A673 (cell line): Measurements from ENCODE around the gene AKR1D1. TPM values are rescaled to one million over a fixed set of nuclear protein-coding genes. Genes with fewer than 3 reads are reported as not detected.
"Not testable (repeated sequence)": the region's sequence is repeated elsewhere in the genome, so short reads cannot be mapped to it uniquely, and the experiment has no call there.

Source experiments
- BruUV-seq: library from RNA; stranded (reverse); fragments of 400-500 nt; replicated peaks from 2 replicates; lab custom pipeline; 2021; lab: Mats Ljungman, UMichigan
- CTCF ChIA-PET: fragments of 300-600 bp; sonication (Branson Sonifier 250); formaldehyde crosslinking; loops from one replicate; lab custom pipeline; 2022; ENCODE audit warnings: antibody characterized with exemption; lab: Charles Lee
- POLR2A ChIA-PET: fragments of 300-600 bp; sonication (Branson Sonifier 250); formaldehyde crosslinking; loops from one replicate; lab custom pipeline; 2022; ENCODE audit warnings: antibody characterized with exemption; ENCODE audit not compliant: low non-redundant PET; lab: Charles Lee
- DNase-seq: peaks from one replicate; pipeline ENCODE4 v3.0.0-alpha.2; 2015; ENCODE audit warnings: low spot score
- H3K27ac ChIP-seq: fragments of 200-600 bp; sonication (generic); 2 replicates; pipeline ENCODE4 v1.5.1; 2016; ENCODE audit warnings: mixed run types, low read depth, mild to moderate bottlenecking, mixed read lengths, antibody characterized with exemption, low read length; ENCODE audit not compliant: poor library complexity, severe bottlenecking
- H3K27me3 ChIP-seq: fragments of 200-600 bp; sonication (generic); replicated peaks from 2 replicates; pipeline ENCODE4 v1.6.1; 2017; ENCODE audit warnings: mixed run types, low read depth, mild to moderate bottlenecking, mixed read lengths, antibody characterized with exemption, low read length; ENCODE audit not compliant: insufficient read depth, poor library complexity
- H3K36me3 ChIP-seq: fragments of 200-600 bp; sonication (generic); 2 replicates; pipeline ENCODE4 v1.6.1; 2016; ENCODE audit warnings: mixed run types, mild to moderate bottlenecking, mixed read lengths, antibody characterized with exemption, low read length; ENCODE audit not compliant: insufficient read depth, poor library complexity, severe bottlenecking
- H3K4me1 ChIP-seq: fragments of 200-600 bp; sonication (generic); 2 replicates; pipeline ENCODE4 v1.6.1; 2017; ENCODE audit warnings: mixed run types, mild to moderate bottlenecking, mixed read lengths, antibody characterized with exemption, low read length; ENCODE audit not compliant: insufficient read depth, poor library complexity, severe bottlenecking
- H3K4me3 ChIP-seq: fragments of 200-600 bp; sonication (generic); 2 replicates; pipeline ENCODE4 v1.5.1; 2016; ENCODE audit warnings: low read depth, mixed run types, mild to moderate bottlenecking, mixed read lengths, low read length; ENCODE audit not compliant: poor library complexity, severe bottlenecking
- H3K9me3 ChIP-seq: fragments of 200-600 bp; sonication (generic); 2 replicates; pipeline ENCODE4 v1.6.1; 2016; ENCODE audit warnings: mixed run types, low read depth, mild to moderate bottlenecking, mixed read lengths, antibody characterized with exemption, low read length; ENCODE audit not compliant: poor library complexity, severe bottlenecking
- CTCF ChIP-seq: fragments of 300-800, 200-600 bp; sonication (generic); conservative IDR thresholded peaks from 2 replicates; pipeline ENCODE4 v1.5.1; 2017; ENCODE audit warnings: low read depth, mild to moderate bottlenecking, antibody characterized with exemption, low read length, moderate library complexity, mixed read lengths
- EZH2 ChIP-seq: fragments of 200-600 bp; sonication (generic); IDR thresholded peaks from 2 replicates; pipeline ENCODE4 v1.6.1; 2017; ENCODE audit warnings: borderline replicate concordance, low read depth, mild to moderate bottlenecking, mixed read lengths, antibody characterized with exemption, low read length; ENCODE audit not compliant: poor library complexity, severe bottlenecking
- intact Hi-C: fragments of 100-400 bp; cut with micrococcal nuclease; formaldehyde crosslinking; loops from one replicate; pipeline ENCODE4 v1.10.0; 2022; ENCODE audit not compliant: unreplicated experiment
- total RNA-seq: library from RNA; stranded (reverse); gene quantifications from 2 replicates; pipeline ENCODE4 v1.2.3, GENCODE V29; 2021

Gene AKR1D1
- total RNA-seq, 1 experiment from 2014 or later, result not detected

DNA sequence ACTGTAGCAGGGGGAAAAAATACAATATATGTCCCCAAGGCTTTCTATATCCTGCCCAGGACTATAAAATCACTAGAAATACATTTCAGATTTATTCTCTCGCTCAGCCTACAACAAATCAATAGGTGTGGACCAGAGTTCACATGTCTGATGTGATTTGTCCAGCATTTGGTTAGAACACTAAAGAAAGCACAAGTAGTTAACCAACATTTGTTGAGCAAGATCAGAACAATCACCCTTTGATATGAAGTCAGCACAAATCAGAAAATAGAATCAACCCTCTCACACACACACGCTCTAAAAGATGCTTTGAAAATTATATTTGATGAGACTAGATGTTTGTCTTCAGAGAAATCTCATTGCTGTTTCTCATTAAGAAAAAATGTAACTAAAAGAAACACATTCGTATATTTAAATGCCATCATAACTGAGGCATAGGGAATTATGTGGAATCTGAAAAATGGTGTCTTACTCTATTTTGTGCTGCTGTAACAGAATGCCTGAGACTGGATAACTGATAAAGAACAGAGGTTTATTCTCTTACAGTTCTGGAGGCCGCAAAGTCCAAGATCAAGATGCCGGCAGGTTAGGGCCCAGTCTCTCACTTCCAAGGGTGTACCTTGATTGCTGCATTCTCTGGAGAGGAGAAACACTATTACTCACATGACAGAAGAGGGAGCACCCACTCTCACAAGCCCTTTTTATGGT lies 10.5 kb downstream of the AKR1D1 start:
- Histone ChIP-seq H3K27ac (no peak overlapping the region), H3K27me3 (no peaks in the 10 kb centered on the region), H3K4me1 (no peaks in the 10 kb centered on the region), H3K36me3 (no peaks in the 10 kb centered on the region), H3K4me3 (no peak overlapping the region), H3K9me3 (no peaks in the 10 kb centered on the region)
- no peak for DNase-seq
- CTCF ChIA-PET, result no interaction called here
- POLR2A ChIA-PET, result no interaction called here
- TF ChIP-seq EZH2 (no peak), CTCF (no peak)
- intact Hi-C loops, result no loop called here
- BruUV-seq, result no TSS peak

DNA sequence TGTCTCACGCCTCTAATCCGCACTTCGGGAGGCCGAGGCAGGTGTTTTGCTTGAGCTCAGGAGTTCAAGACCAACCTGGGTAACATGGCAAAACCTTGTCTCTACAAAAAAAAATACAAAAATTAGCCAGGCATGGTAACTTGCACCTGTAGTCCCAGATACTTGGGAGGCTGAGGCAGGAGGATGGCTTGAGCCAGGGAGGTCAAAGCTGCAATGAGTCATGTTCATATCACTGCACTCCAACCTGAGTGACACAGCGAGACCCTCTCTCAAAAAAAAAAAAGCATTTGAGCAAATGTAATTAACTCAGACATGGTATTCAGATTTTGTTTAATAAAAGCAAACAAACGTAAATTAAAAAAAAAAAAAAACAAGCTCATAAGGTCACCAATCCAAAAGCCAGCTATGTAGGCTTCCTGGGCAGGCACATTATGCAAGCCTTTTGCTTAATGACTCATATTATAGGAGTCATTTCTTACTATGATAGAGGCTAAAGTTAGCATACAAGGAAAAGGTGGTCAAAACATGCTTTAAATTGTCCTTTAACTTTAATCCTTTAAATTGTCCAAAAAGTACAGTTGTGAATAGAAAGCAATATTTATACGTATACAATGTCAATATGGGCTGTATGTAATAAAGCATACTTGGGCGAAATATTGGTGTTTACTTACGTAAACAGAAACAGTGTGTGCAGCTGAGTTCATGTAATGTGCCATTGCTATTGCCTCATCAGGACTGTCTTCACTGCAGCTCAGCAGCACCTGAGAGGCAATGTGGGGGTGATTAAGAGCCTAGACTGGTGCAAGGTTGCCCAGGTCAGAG lies 13.0 kb downstream of the AKR1D1 start:
- no peak overlapping the region for H3K27ac ChIP-seq
- CTCF ChIA-PET, result interaction anchor here (0.8 kb wide), 1 partner anchor 41 kb away, joined by 8 read pairs; no protein-coding TSS in a partner anchor
- H3K9me3 ChIP-seq, result no peaks in the 10 kb centered on the region
- no peaks in the 10 kb centered on the region for H3K36me3 ChIP-seq
- no peaks in the 10 kb centered on the region for H3K4me1 ChIP-seq
- H3K4me3 ChIP-seq, result no peak overlapping the region
- DNase-seq, result no peak
- BruUV-seq, result no TSS peak
- TF ChIP-seq CTCF (no peak), EZH2 (no peak)
- POLR2A ChIA-PET, result no interaction called here
- intact Hi-C loops, result no loop called here
- H3K27me3 ChIP-seq, result no peaks in the 10 kb centered on the region

DNA sequence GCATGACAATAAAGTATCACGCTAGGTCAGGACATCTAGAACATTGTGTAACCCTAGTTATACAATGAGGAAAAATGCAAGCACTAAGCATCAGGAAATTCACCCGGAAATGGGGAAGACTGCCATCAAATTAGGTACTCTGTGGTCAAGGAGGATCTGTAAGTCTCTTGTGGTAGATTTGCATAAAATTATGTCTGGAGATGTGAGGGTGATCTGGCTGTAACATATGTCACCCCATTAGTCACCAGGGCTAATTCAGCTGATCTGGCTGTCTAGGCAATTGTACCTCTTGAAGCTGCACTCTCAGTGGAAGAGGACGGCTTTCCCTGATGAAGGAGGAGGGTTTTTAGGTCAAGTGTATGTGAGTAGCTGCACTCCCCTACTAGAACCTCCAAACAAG lies 14.8 kb downstream of the AKR1D1 start:
- intact Hi-C loops, result no loop called here
- TF ChIP-seq CTCF (no peak), EZH2 (no peak)
- CTCF ChIA-PET, result no interaction called here

DNA sequence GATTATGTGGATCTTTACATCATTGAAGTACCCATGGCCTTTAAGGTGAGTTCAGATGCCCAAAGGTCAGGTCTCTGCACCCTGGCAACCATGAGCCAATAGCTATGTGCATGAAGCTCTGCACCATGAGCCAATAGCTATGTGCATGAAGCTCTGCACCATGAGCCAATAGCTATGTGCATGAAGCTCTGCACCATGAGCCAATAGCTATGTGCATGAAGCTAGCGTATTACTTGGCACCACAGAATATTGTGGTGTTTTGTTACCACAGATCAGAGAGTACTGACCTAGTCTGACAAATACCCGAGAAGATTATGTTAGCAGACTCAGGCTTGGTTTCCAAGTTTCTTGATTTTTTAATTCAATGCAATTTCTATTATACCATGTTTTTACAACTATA lies 15.6 kb downstream of the AKR1D1 start:
- H3K27me3 ChIP-seq, H3K27ac ChIP-seq, H3K4me3 ChIP-seq, BruUV-seq, H3K9me3 ChIP-seq, intact Hi-C loops, H3K36me3 ChIP-seq, POLR2A ChIA-PET, H3K4me1 ChIP-seq, DNase-seq: not testable (repeated sequence)
- CTCF ChIA-PET, result interaction anchor here (0.7 kb wide), 1 partner anchor 647 kb away, joined by 4 read pairs; no protein-coding TSS in a partner anchor

More for the DNA sequence above, 14.8 kb downstream of the AKR1D1 start:
- POLR2A ChIA-PET, result no interaction called here
- Histone ChIP-seq H3K27ac (no peak overlapping the region), H3K9me3 (no peaks in the 10 kb centered on the region), H3K27me3 (no peaks in the 10 kb centered on the region), H3K4me1 (no peaks in the 10 kb centered on the region), H3K4me3 (no peak overlapping the region), H3K36me3 (no peaks in the 10 kb centered on the region)
- no TSS peak for BruUV-seq
- no peak for DNase-seq
